ENCODE results near the gene RNF114.
"Not testable (repeated sequence)": the region's sequence is repeated elsewhere in the genome, so short reads cannot be mapped to it uniquely, and the experiment has no call there.

RNF114 gene

GRCh38 chr20:49894073-49894470 is 42.1 kb upstream of the RNF114 start:
- TF ChIP-seq, protein P1, sequence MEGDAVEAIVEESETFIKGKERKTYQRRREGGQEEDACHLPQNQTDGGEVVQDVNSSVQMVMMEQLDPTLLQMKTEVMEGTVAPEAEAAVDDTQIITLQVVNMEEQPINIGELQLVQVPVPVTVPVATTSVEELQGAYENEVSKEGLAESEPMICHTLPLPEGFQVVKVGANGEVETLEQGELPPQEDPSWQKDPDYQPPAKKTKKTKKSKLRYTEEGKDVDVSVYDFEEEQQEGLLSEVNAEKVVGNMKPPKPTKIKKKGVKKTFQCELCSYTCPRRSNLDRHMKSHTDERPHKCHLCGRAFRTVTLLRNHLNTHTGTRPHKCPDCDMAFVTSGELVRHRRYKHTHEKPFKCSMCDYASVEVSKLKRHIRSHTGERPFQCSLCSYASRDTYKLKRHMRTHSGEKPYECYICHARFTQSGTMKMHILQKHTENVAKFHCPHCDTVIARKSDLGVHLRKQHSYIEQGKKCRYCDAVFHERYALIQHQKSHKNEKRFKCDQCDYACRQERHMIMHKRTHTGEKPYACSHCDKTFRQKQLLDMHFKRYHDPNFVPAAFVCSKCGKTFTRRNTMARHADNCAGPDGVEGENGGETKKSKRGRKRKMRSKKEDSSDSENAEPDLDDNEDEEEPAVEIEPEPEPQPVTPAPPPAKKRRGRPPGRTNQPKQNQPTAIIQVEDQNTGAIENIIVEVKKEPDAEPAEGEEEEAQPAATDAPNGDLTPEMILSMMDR (IDR thresholded peaks at IDR 0.05; ENCODE audit: low read depth, low read length): no peak
- H3K4me3 ChIP-seq (ENCODE audit: low read depth, low read length): no peak overlapping the region

DNA sequence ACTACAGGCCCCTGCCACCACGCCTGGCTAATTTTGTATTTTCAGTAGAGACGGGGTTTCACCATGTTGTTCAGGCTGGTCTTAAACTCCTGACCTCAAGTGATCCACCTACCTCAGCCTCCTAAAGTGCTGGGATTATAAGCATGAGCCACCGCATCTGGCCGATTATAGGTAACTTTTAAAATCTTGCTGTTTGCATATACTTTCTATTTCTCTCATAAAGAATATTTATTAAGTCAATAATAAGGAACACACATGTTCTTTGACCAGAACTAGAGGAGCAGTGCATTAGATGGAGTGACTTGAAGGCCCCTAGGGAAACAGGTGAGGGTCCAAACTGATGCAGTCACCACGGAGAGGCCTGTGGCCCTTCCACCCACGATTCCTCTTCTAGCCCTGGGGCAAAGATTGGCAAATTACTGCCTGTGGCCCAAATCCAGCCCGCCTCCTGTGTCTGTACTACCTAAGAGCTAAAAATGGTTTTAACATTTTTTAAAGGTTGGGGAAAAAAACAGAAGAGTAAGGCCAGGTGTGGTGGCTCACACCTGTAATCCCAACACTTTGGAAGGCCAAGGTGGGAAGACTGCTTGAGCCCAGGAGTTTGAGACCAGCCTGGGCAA is 40.6 kb upstream of the RNF114 start:
- not testable (repeated sequence) for H3K4me3 ChIP-seq (ENCODE audit: low read depth, low read length)

DNA sequence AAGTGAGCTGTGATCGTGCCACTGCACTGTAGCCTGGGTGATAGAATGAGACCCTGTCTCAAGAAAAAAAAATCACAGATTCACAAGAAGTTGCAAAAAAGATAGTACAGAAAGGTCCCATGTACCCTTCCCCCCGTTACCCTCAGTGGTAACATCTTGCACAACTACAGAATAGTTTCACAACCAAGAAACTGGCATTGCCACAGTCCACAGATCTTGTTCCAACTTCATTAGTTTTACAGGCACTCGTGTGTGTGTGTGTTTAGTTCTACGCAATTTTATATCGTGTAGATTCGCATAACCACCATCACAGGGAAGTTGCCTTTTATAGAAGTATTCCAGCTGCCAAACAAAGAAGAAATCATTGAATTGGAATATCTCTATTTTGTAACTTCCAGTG is 40.0 kb upstream of the RNF114 start:
- no peak overlapping the region for H3K4me3 ChIP-seq (ENCODE audit: low read depth, low read length)
- TF ChIP-seq, protein P1 (IDR thresholded peaks at IDR 0.05; ENCODE audit: low read depth, low read length): no peak

DNA sequence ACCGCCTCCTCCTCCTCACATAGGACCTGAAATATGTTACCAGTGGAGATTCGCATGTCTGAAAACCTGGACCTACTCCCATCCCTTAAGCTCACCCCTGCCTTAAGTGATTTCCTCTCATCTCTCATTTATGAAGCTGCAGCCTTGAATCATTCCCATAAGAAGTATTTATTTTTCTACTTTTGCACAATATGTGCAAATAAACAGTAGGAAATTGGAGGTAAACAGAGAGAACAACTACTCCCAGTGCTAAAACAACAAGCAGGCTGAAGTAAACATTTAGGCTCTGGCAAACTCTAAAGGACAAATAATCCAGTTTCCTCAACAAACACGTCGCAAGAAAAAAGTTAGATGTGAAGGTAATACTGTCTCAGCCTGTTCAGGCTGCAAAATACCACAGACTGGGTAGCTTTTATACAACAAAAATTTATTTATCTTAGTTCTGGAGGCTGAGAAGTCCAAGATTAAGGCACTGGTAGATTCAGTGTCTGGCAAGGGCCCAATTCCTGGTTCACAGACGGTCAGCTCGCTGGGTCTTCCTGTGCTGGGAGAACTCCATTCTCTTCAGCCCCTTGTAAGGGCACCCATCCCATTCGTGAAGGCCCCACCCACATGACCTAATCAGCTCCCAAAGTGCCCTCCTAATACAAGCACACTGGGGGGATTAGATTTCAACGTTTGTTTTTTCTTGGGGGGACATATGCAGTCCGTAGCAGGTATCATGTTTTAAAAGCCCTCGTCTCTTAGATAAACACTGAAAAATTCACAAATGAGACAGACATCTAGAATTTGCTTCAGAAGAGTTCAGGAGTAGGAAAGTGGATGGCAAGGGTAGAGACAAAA is 36.4 kb upstream of the RNF114 start:
- no peak overlapping the region for H3K4me3 ChIP-seq (ENCODE audit: low read depth, low read length)
- TF ChIP-seq, protein P1 (IDR thresholded peaks at IDR 0.05; ENCODE audit: low read depth, low read length): no peak

DNA sequence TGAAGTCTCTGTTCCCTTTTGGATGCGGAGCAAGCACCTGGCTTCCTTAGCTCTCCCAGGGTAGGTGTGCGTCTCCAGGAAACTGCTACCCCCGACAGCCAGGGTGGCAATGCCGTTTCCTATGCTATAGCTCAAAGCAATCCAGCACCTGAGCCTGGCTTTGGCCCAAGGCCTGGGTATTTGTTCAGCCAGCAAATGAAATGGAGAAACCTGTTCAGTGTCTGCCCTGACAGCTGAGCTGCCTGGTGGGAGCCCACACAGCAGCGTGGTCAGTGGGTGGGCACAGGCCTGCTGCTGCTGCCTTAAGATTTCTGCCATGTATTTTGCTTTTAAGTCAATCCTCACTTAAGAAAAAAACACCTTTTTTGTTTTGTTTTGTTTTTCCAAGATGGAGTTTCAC is 34.6 kb upstream of the RNF114 start:
- H3K4me3 ChIP-seq (ENCODE audit: low read depth, low read length): no peak overlapping the region

DNA sequence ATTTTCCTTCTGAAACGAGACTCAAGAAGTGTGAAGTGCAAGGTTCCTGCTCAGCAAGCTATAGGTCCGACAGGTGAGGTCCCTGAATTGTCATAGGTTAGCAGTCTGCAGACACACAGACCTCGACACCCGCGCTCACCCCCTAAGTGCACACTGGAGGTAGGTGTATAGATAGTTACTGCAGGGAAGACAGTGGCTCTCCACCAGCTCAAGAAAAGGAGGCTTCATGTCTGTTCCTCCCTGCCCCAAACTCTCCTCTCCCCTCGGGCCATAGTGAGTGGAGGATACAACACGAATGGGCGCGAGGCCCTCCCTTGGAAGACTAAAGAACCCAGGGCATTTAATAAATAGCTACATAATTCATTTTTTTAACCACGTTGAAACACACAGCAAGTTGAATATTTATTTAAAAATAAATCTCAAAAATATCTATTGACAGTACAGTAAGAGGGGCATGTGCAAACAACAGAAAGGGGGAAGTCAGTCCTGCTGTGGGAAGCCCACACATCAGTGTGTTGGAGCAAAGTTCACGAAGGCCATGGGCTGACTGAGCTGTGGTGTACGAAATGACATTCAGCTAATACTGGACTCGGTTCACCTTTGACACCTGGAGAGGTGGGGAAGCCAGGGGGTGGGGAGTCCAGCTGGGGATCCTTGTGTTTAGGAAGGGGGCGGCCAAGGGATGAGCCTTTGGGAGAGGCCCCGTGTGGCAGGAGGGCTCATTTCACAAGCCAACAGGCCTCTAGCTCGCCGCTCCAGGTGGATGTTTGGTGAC is 31.6 kb upstream of the RNF114 start:
- TF ChIP-seq, protein P1 (IDR thresholded peaks at IDR 0.05; ENCODE audit: low read depth, low read length): no peak
- H3K4me3 ChIP-seq (ENCODE audit: low read depth, low read length): no peak overlapping the region

More for the DNA sequence above, 34.6 kb upstream of the RNF114 start:
- TF ChIP-seq, protein P1 (IDR thresholded peaks at IDR 0.05; ENCODE audit: low read depth, low read length): no peak

- TF ChIP-seq, protein P1 (IDR thresholded peaks at IDR 0.05; ENCODE audit: low read depth, low read length): no peak
- H3K4me3 ChIP-seq (ENCODE audit: low read depth, low read length): no peak overlapping the region
These were observed 30.6 kb upstream of the RNF114 start for GRCh38 chr20:49905415-49906091.
